HCT116 (cell line): ENCODE data around the gene PM20D1. TPM values are rescaled to one million over a fixed set of nuclear protein-coding genes. Genes with fewer than 3 reads are reported as not detected.
A peak's percentile ranks its signal among the peaks of the same experiment; 100 is the strongest.

Experiments used
- ATAC-seq: fragments of 200-7000 bp; cut with Tn5 transposase; 2 replicates; pipeline ENCODE4 v1.9.1; 2020; ENCODE audit warnings: mild to moderate bottlenecking, moderate library complexity
- BruUV-seq: library from RNA; stranded (reverse); fragments of 400-500 nt; replicated peaks from 2 replicates; lab custom pipeline; 2021; lab: Mats Ljungman, UMichigan
- CTCF ChIA-PET: fragments of 300-600 bp; sonication (Branson Sonifier 250); formaldehyde crosslinking; loops from one replicate; lab custom pipeline; 2021; ENCODE audit warnings: antibody characterized with exemption; lab: Charles Lee
- POLR2A ChIA-PET: fragments of 300-600, 350-600 bp; sonication (Branson Sonifier 250); formaldehyde crosslinking; loops from one replicate; lab custom pipeline; 2021; ENCODE audit warnings: antibody characterized with exemption; lab: Charles Lee
- RAD21 ChIA-PET, 2 experiments: fragments of 300-600 bp; sonication (Branson Sonifier 250); formaldehyde crosslinking; loops; one replicate each; lab custom pipeline; 2023; ENCODE audit warnings: low total read pairs in 2 of 2; ENCODE audit not compliant: uncharacterized antibody in 2 of 2, unreplicated experiment in 2 of 2, low non-redundant PET in 1 of 2; lab: Charles Lee
- DNase-seq: peaks from one replicate; pipeline ENCODE4 v3.0.0-alpha.2; 2010; ENCODE audit warnings: low read depth, low spot score
- H2AFZ ChIP-seq: fragments of 200-600 bp; shearing (Covaris generic), sonication (generic); 2 replicates; pipeline ENCODE4 v1.6.1; 2017; ENCODE audit warnings: low read depth, mixed run types, mixed read lengths, antibody characterized with exemption, low read length; ENCODE audit not compliant: poor library complexity, severe bottlenecking
- H3K27ac ChIP-seq: 2 replicates; pipeline ENCODE4 v1.5.1; 2012; ENCODE audit warnings: low read depth, low read length
- H3K27me3 ChIP-seq: fragments of 200-600 bp; sonication (generic); 2 replicates; pipeline ENCODE4 v1.6.1; 2016; ENCODE audit warnings: mixed run types, low read length, mixed read lengths; ENCODE audit not compliant: insufficient read depth
- H3K36me3 ChIP-seq, 2 experiments: fragments of 200-500 bp in 1 of 2; fragments of 200-600 bp in 1 of 2; sonication (Bioruptor generic) in 1 of 2; sonication (generic) in 1 of 2; 2 replicates each; pipeline versions ENCODE4 v1.5.1 to v1.6.1; 2014 to 2016; ENCODE audit warnings: low read length in 2 of 2, inconsistent platforms in 1 of 2, mixed read lengths in 1 of 2, mixed run types in 1 of 2; ENCODE audit not compliant: insufficient read depth in 2 of 2, control insufficient read depth in 1 of 2
- H3K4me1 ChIP-seq, 2 experiments: fragments of 200-600 bp in 1 of 2; sonication (generic) in 1 of 2; 2 replicates each; pipeline versions ENCODE4 v1.5.1 to v1.6.1; 2012 to 2017; ENCODE audit warnings: low read length in 2 of 2, inconsistent platforms in 1 of 2, mild to moderate bottlenecking in 1 of 2, mixed read lengths in 1 of 2, mixed run types in 1 of 2, moderate library complexity in 1 of 2; ENCODE audit not compliant: insufficient read depth in 2 of 2, control insufficient read depth in 1 of 2
- H3K4me2 ChIP-seq: fragments of 200-600 bp; sonication (generic); 2 replicates; pipeline ENCODE4 v1.6.1; 2017; ENCODE audit warnings: mixed run types, low read length, mixed read lengths
- H3K4me3 ChIP-seq, 2 experiments: fragments of 200-600 bp in 1 of 2; sonication (generic) in 1 of 2; replicated peaks in 1 of 2; 2 replicates each; pipeline ENCODE4 v1.5.1; 2011 to 2016; ENCODE audit warnings: low read length in 2 of 2, control low read depth in 1 of 2, low read depth in 1 of 2, mild to moderate bottlenecking in 1 of 2, mixed read lengths in 1 of 2, mixed run types in 1 of 2
- H3K79me2 ChIP-seq: fragments of 200-600 bp; sonication (generic); 2 replicates; pipeline ENCODE4 v1.6.1; 2017; ENCODE audit warnings: mild to moderate bottlenecking, mixed run types, low read length, moderate library complexity, mixed read lengths; ENCODE audit not compliant: insufficient read depth
- H3K9ac ChIP-seq: fragments of 200-600 bp; sonication (generic); 2 replicates; pipeline ENCODE4 v1.6.1; 2016; ENCODE audit warnings: low read length, mixed read lengths
- H3K9me2 ChIP-seq: fragments of 200-600 bp; sonication (generic), shearing (Covaris generic); 2 replicates; pipeline ENCODE4 v1.6.1; 2017; ENCODE audit warnings: mixed run types, mild to moderate bottlenecking, moderate library complexity; ENCODE audit not compliant: insufficient read depth
- H3K9me3 ChIP-seq, 2 experiments: fragments of 200-500 bp in 1 of 2; fragments of 200-600 bp in 1 of 2; sonication (Bioruptor generic) in 1 of 2; sonication (generic) in 1 of 2; 2 replicates each; pipeline ENCODE4 v1.6.1; 2014 to 2017; ENCODE audit warnings: low read length in 2 of 2, mixed read lengths in 2 of 2, inconsistent platforms in 1 of 2, low read depth in 1 of 2, mild to moderate bottlenecking in 1 of 2, mixed run types in 1 of 2, moderate library complexity in 1 of 2; ENCODE audit not compliant: control insufficient read depth in 1 of 2, insufficient read depth in 1 of 2
- H4K20me1 ChIP-seq: fragments of 200-600 bp; sonication (generic), shearing (Covaris generic); 2 replicates; pipeline ENCODE4 v1.6.1; 2017; ENCODE audit warnings: mixed run types, mild to moderate bottlenecking, moderate library complexity; ENCODE audit not compliant: insufficient read depth
- CEBPB ChIP-seq: IDR thresholded peaks from 2 replicates; pipeline ENCODE4 v1.6.1; 2012; ENCODE audit warnings: low read depth
- EGR1 ChIP-seq: IDR thresholded peaks from 2 replicates; pipeline ENCODE4 v1.6.1; 2012; ENCODE audit warnings: low read depth
- EZH2 ChIP-seq: fragments of 200-600 bp; sonication (generic); IDR thresholded peaks from 2 replicates; pipeline ENCODE4 v1.6.1; 2017; ENCODE audit warnings: antibody characterized with exemption, mixed run types
- EZH2phosphoT487 ChIP-seq: fragments of 200-600 bp; IDR thresholded peaks from 2 replicates; pipeline ENCODE4 v1.6.1; 2018; ENCODE audit warnings: antibody characterized with exemption, borderline replicate concordance
- POLR2A ChIP-seq: IDR thresholded peaks from 2 replicates; pipeline ENCODE4 v1.7.0; 2011; ENCODE audit warnings: borderline replicate concordance; ENCODE audit not compliant: insufficient read depth, insufficient read length; ENCODE audit errors: extremely low read depth
- RAD21 ChIP-seq: IDR thresholded peaks from 2 replicates; pipeline ENCODE4 v1.6.1; 2012; ENCODE audit warnings: low read depth, mild to moderate bottlenecking
- SIN3A ChIP-seq: IDR thresholded peaks from 2 replicates; pipeline ENCODE4 v1.6.1; 2012; ENCODE audit warnings: low read depth
- SP1 ChIP-seq: IDR thresholded peaks from 2 replicates; pipeline ENCODE4 v1.6.1; 2012; ENCODE audit warnings: low read depth
- SRF ChIP-seq: IDR thresholded peaks from 2 replicates; pipeline ENCODE4 v1.6.1; 2012; ENCODE audit warnings: low read depth
- YY1 ChIP-seq: IDR thresholded peaks from 2 replicates; pipeline ENCODE4 v1.6.1; 2011; ENCODE audit warnings: low read length, low read depth, moderate library complexity, mild to moderate bottlenecking; ENCODE audit not compliant: insufficient replicate concordance; ENCODE audit errors: extremely low read depth
- ZFX ChIP-seq: fragments of 450-650 bp; IDR thresholded peaks from 2 replicates; pipeline ENCODE4 v1.6.1; 2017
- ZNF274 ChIP-seq: fragments of 200-500 bp; sonication (Bioruptor generic); IDR thresholded peaks from 2 replicates; pipeline ENCODE4 v1.6.1; 2014; ENCODE audit warnings: mild to moderate bottlenecking, low read depth, low read length, inconsistent platforms
- intact Hi-C: fragments of 100-400 bp; cut with micrococcal nuclease; formaldehyde crosslinking; loops from 2 replicates; pipeline ENCODE4 v1.10.0; 2022
- total RNA-seq: library from RNA; stranded (reverse); gene quantifications from one replicate; pipeline ENCODE4 v1.2.1, GENCODE V29; 2021; ENCODE audit not compliant: unreplicated experiment
- TF ChIP-seq, protein P1 (sequence below): IDR thresholded peaks from 2 replicates; pipeline ENCODE4 v1.6.1; 2012; ENCODE audit warnings: low read depth
- TF ChIP-seq, protein P2 (sequence below): IDR thresholded peaks from 2 replicates; pipeline ENCODE4 v1.6.1; 2012
- TF ChIP-seq, protein P3 (sequence below): IDR thresholded peaks from 2 replicates; pipeline ENCODE4 v1.6.1; 2011; ENCODE audit warnings: mild to moderate bottlenecking, low read length, moderate library complexity; ENCODE audit not compliant: insufficient replicate concordance; ENCODE audit errors: extremely low read depth
- TF ChIP-seq, protein P4 (sequence below): IDR thresholded peaks from 2 replicates; pipeline ENCODE4 v1.6.1; 2012
- TF ChIP-seq, protein P5 (sequence below), 3 experiments: fragments of 200-600 bp in 1 of 3; sonication (generic) in 1 of 3; IDR thresholded peaks in 2 of 3; conservative IDR thresholded peaks in 1 of 3; 2 replicates each; pipeline ENCODE4 v1.5.1; 2012 to 2017; ENCODE audit warnings: low read depth in 2 of 3, low read length in 2 of 3, antibody characterized with exemption in 1 of 3, borderline replicate concordance in 1 of 3, control low read depth in 1 of 3, mild to moderate bottlenecking in 1 of 3, mixed read lengths in 1 of 3, mixed run types in 1 of 3, moderate library complexity in 1 of 3; ENCODE audit not compliant: insufficient read depth in 1 of 3

PM20D1 gene
- total RNA-seq, 1 experiment from 2014 or later, result not detected

DNA sequence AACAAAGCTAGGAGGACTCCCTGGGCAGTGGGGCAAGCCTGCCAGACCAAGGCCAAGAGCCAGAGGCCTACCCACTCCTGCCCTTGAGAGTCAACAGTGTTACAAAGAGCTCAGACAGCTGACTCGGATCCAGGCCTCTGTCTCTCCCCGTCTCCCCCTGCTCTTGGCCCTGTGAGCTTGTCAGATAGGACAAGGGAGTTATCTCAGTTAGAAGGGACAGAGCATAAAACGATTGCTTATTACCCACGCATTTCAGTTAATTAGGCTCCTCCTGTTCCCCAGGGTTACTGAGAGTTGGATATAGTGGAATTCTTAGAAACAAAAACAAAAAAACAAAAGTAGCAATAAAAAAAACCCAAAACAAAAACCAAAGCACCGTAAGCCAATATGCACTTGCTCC lies 38.3 kb downstream of the PM20D1 start:
- TF ChIP-seq, protein P1, sequence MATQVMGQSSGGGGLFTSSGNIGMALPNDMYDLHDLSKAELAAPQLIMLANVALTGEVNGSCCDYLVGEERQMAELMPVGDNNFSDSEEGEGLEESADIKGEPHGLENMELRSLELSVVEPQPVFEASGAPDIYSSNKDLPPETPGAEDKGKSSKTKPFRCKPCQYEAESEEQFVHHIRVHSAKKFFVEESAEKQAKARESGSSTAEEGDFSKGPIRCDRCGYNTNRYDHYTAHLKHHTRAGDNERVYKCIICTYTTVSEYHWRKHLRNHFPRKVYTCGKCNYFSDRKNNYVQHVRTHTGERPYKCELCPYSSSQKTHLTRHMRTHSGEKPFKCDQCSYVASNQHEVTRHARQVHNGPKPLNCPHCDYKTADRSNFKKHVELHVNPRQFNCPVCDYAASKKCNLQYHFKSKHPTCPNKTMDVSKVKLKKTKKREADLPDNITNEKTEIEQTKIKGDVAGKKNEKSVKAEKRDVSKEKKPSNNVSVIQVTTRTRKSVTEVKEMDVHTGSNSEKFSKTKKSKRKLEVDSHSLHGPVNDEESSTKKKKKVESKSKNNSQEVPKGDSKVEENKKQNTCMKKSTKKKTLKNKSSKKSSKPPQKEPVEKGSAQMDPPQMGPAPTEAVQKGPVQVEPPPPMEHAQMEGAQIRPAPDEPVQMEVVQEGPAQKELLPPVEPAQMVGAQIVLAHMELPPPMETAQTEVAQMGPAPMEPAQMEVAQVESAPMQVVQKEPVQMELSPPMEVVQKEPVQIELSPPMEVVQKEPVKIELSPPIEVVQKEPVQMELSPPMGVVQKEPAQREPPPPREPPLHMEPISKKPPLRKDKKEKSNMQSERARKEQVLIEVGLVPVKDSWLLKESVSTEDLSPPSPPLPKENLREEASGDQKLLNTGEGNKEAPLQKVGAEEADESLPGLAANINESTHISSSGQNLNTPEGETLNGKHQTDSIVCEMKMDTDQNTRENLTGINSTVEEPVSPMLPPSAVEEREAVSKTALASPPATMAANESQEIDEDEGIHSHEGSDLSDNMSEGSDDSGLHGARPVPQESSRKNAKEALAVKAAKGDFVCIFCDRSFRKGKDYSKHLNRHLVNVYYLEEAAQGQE, result no peak
- TF ChIP-seq, protein P2, sequence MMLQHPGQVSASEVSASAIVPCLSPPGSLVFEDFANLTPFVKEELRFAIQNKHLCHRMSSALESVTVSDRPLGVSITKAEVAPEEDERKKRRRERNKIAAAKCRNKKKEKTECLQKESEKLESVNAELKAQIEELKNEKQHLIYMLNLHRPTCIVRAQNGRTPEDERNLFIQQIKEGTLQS, result no peak
- TF ChIP-seq SRF, result no peak
- TF ChIP-seq, protein P3, sequence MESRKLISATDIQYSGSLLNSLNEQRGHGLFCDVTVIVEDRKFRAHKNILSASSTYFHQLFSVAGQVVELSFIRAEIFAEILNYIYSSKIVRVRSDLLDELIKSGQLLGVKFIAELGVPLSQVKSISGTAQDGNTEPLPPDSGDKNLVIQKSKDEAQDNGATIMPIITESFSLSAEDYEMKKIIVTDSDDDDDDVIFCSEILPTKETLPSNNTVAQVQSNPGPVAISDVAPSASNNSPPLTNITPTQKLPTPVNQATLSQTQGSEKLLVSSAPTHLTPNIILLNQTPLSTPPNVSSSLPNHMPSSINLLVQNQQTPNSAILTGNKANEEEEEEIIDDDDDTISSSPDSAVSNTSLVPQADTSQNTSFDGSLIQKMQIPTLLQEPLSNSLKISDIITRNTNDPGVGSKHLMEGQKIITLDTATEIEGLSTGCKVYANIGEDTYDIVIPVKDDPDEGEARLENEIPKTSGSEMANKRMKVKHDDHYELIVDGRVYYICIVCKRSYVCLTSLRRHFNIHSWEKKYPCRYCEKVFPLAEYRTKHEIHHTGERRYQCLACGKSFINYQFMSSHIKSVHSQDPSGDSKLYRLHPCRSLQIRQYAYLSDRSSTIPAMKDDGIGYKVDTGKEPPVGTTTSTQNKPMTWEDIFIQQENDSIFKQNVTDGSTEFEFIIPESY, result no peak
- TF ChIP-seq ZNF274, result no peak
- no peak for TF ChIP-seq ZFX
- no peak for TF ChIP-seq CEBPB
- TF ChIP-seq SP1, result no peak
- TF ChIP-seq, protein P4, sequence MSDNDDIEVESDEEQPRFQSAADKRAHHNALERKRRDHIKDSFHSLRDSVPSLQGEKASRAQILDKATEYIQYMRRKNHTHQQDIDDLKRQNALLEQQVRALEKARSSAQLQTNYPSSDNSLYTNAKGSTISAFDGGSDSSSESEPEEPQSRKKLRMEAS, result no peak
- TF ChIP-seq POLR2A, result no peak
- TF ChIP-seq YY1, result no peak
- no peak for TF ChIP-seq EZH2phosphoT487
- TF ChIP-seq RAD21, result no peak
- no peak for TF ChIP-seq EGR1
- no peak for TF ChIP-seq SIN3A
- no peak for TF ChIP-seq EZH2
- TF ChIP-seq, protein P5, sequence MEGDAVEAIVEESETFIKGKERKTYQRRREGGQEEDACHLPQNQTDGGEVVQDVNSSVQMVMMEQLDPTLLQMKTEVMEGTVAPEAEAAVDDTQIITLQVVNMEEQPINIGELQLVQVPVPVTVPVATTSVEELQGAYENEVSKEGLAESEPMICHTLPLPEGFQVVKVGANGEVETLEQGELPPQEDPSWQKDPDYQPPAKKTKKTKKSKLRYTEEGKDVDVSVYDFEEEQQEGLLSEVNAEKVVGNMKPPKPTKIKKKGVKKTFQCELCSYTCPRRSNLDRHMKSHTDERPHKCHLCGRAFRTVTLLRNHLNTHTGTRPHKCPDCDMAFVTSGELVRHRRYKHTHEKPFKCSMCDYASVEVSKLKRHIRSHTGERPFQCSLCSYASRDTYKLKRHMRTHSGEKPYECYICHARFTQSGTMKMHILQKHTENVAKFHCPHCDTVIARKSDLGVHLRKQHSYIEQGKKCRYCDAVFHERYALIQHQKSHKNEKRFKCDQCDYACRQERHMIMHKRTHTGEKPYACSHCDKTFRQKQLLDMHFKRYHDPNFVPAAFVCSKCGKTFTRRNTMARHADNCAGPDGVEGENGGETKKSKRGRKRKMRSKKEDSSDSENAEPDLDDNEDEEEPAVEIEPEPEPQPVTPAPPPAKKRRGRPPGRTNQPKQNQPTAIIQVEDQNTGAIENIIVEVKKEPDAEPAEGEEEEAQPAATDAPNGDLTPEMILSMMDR (IDR thresholded peaks at IDR 0.05 in 2 of 3, conservative IDR thresholded peaks at IDR 0.05 in 1 of 3; ENCODE audit: borderline replicate concordance in 1 of 3, insufficient read depth in 1 of 3, low read depth in 2 of 3, low read length in 2 of 3), result no peak
- BruUV-seq, result no TSS peak
- intact Hi-C loops, result loop anchor here (5.0 kb wide), 1 partner anchor 96 kb away; no protein-coding TSS in a partner anchor
- peaks cover 6 to 16% of the 10 kb centered on the region in 2 experiments; a peak in 2 of 4 replicates for H3K36me3 ChIP-seq
- H3K27ac ChIP-seq, result no peak overlapping the region
- H3K4me3 ChIP-seq, result peak overlapping the region; percentile 64 to 72
- H2AFZ ChIP-seq, result no peak overlapping the region
- no peaks in the 10 kb centered on the region for H4K20me1 ChIP-seq
- H3K27me3 ChIP-seq, result no peaks in the 10 kb centered on the region
- peak overlapping the region; percentile 90 for H3K4me2 ChIP-seq
- no peaks in the 10 kb centered on the region for H3K9me3 ChIP-seq
- CTCF ChIA-PET, result interaction anchor here (1.1 to 1.6 kb wide), 4 partner anchors 20 to 166 kb away, joined by 3 to 6 read pairs (median 4); no protein-coding TSS in a partner anchor
- no peak for DNase-seq
- H3K4me1 ChIP-seq, result peaks cover 7 to 20% of the 10 kb centered on the region in 2 experiments; a peak in 3 of 4 replicates
- no peaks in the 10 kb centered on the region for H3K9me2 ChIP-seq
- H3K79me2 ChIP-seq, result peaks cover 32% of the 10 kb centered on the region; the same call in 1 of the 2 replicates
- ATAC-seq, result no peak
- RAD21 ChIA-PET, result no interaction called here
- H3K9ac ChIP-seq, result peak overlapping the region; percentile 84; the same call in 1 of the 2 replicates
- POLR2A ChIA-PET, result no interaction called here
